GM12878 (cell line): Measurements from ENCODE around the gene HHAT. TPM values are rescaled to one million over a fixed set of nuclear protein-coding genes. Genes with fewer than 3 reads are reported as not detected.

Experiments used
- ATAC-seq: fragments of 200-7000 bp; cut with Tn5 transposase; 3 replicates; pipeline ENCODE4 v1.9.1; 2020; ENCODE audit warnings: mild to moderate bottlenecking, moderate library complexity
- BruUV-seq: library from RNA; stranded (reverse); fragments of 400-500 nt; replicated peaks from 2 replicates; lab custom pipeline; 2021; lab: Mats Ljungman, UMichigan
- CTCF ChIA-PET: fragments of 300-600 bp; sonication (Branson Sonifier 250); formaldehyde crosslinking; extraction: SDS; loops from one replicate; lab custom pipeline; 2021; ENCODE audit warnings: inconsistent platforms; lab: Yijun Ruan, JAX
- POLR2A ChIA-PET: fragments of 350-600 bp; formaldehyde crosslinking; extraction: SDS; loops from one replicate; lab custom pipeline; 2021; ENCODE audit warnings: inconsistent platforms; lab: Charles Lee
- RAD21 ChIA-PET: fragments of 300-600 bp; sonication (Branson Sonifier 250); formaldehyde crosslinking; loops from one replicate; lab custom pipeline; 2023; ENCODE audit warnings: antibody characterized with exemption; ENCODE audit not compliant: unreplicated experiment; lab: Charles Lee
- SMC1A ChIA-PET: fragments of 300-600 bp; sonication (Branson Sonifier 250); formaldehyde crosslinking; loops from one replicate; lab custom pipeline; 2023; ENCODE audit not compliant: unreplicated experiment, uncharacterized antibody; lab: Charles Lee
- DNase-seq: peaks from one replicate; pipeline ENCODE4 v3.0.0-alpha.2; 2011; ENCODE audit warnings: low read depth, low spot score
- FAIRE-seq: peaks from 3 replicates; lab custom pipeline; 2011; peaks lifted over from hg19 to GRCh38; lab: Jason Lieb, UNC
- H2AFZ ChIP-seq: 2 replicates; pipeline ENCODE4 v1.6.0; 2011; ENCODE audit warnings: low read depth, low read length, control low read depth; ENCODE audit not compliant: control insufficient read depth
- H3K27ac ChIP-seq: 2 replicates; pipeline ENCODE4 v1.5.1; 2011; ENCODE audit warnings: control low read depth; ENCODE audit not compliant: control insufficient read depth, insufficient read depth
- H3K27me3 ChIP-seq, 2 experiments: replicated peaks in 1 of 2; 2 replicates each; pipeline versions ENCODE4 v1.6.0 to v1.6.1; 2011; ENCODE audit warnings: low read length in 1 of 2; ENCODE audit not compliant: control insufficient read depth in 2 of 2, insufficient read depth in 2 of 2
- H3K36me3 ChIP-seq, 2 experiments: 2 replicates each; pipeline ENCODE4 v1.5.1; 2011; ENCODE audit warnings: low read length in 1 of 2; ENCODE audit not compliant: control insufficient read depth in 2 of 2, insufficient read depth in 2 of 2
- H3K4me1 ChIP-seq: 2 replicates; pipeline ENCODE4 v1.6.1; 2011; ENCODE audit warnings: mild to moderate bottlenecking, low read length, moderate library complexity, mixed read lengths; ENCODE audit not compliant: control insufficient read depth, insufficient read depth
- H3K4me2 ChIP-seq: 2 replicates; pipeline ENCODE4 v1.6.0; 2011; ENCODE audit warnings: control low read depth; ENCODE audit not compliant: control insufficient read depth, insufficient read depth
- H3K4me3 ChIP-seq: fragments of 200-600 bp; sonication (generic); 2 replicates; pipeline ENCODE4 v1.5.1; 2016
- H3K79me2 ChIP-seq: 2 replicates; pipeline ENCODE4 v1.6.0; 2011; ENCODE audit warnings: low read length; ENCODE audit not compliant: control insufficient read depth, insufficient read depth
- H3K9ac ChIP-seq: 2 replicates; pipeline ENCODE4 v1.8.0; 2011; ENCODE audit warnings: low read length, control low read depth, mixed read lengths; ENCODE audit not compliant: control insufficient read depth, insufficient read depth
- H3K9me3 ChIP-seq: replicated peaks from 3 replicates; pipeline ENCODE4 v1.5.1; 2011; ENCODE audit warnings: mild to moderate bottlenecking, low read length; ENCODE audit not compliant: control insufficient read depth, insufficient read depth
- H4K20me1 ChIP-seq: 2 replicates; pipeline ENCODE4 v1.6.0; 2011; ENCODE audit not compliant: control insufficient read depth, insufficient read depth
- CHD1 ChIP-seq: IDR thresholded peaks from 2 replicates; pipeline ENCODE4 v1.6.1; 2012; ENCODE audit warnings: low read depth, low read length, improper control_type of control experiment
- EGR1 ChIP-seq, 2 experiments: IDR thresholded peaks; 1 replicate in 1 of 2; 2 replicates in 1 of 2; pipeline ENCODE4 v1.6.1; 2011 to 2012; ENCODE audit warnings: low read depth in 2 of 2, low read length in 2 of 2, borderline replicate concordance in 1 of 2, mild to moderate bottlenecking in 1 of 2, moderate library complexity in 1 of 2
- GABPA ChIP-seq: IDR thresholded peaks from 2 replicates; pipeline ENCODE4 v1.6.1; 2014; ENCODE audit warnings: antibody characterized with exemption, low read depth, mild to moderate bottlenecking, inconsistent platforms
- IRF4 ChIP-seq: IDR thresholded peaks from 2 replicates; pipeline ENCODE4 v1.6.1; 2011; ENCODE audit warnings: low read depth, low read length
- RAD51 ChIP-seq: fragments of 450-650 bp; IDR thresholded peaks from 2 replicates; pipeline ENCODE4 v1.6.1; 2016; ENCODE audit warnings: moderate library complexity, mild to moderate bottlenecking, inconsistent platforms
- RELA ChIP-seq: fragments of 450-650 bp; IDR thresholded peaks from 2 replicates; pipeline ENCODE4 v1.8.0; 2014; ENCODE audit warnings: borderline replicate concordance; ENCODE audit not compliant: partially characterized antibody
- SREBF1 ChIP-seq: IDR thresholded peaks from 2 replicates; pipeline ENCODE4 v1.6.1; 2012; ENCODE audit warnings: mild to moderate bottlenecking, low read length
- SRF ChIP-seq, 2 experiments: IDR thresholded peaks; 2 replicates each; pipeline ENCODE4 v1.6.1; 2011; ENCODE audit warnings: low read depth in 2 of 2, low read length in 2 of 2, mild to moderate bottlenecking in 1 of 2, moderate library complexity in 1 of 2
- YY1 ChIP-seq: IDR thresholded peaks from 2 replicates; pipeline ENCODE4 v1.6.1; 2011; ENCODE audit warnings: low read depth, mild to moderate bottlenecking, low read length
- ZSCAN29 ChIP-seq: fragments of 450-650 bp; IDR thresholded peaks from 2 replicates; pipeline ENCODE4 v1.6.1; 2017; ENCODE audit warnings: mild to moderate bottlenecking, moderate library complexity
- WGBS: methylation state at CpG from one replicate; pipeline ENCODE4 v1.1.6; 2016; ENCODE audit warnings: low lambda C conversion rate; ENCODE audit not compliant: insufficient replicate concordance, insufficient coverage; ENCODE audit errors: missing lambda C conversion rate; 5-methylcytosine and 5-hydroxymethylcytosine counted together
- in situ Hi-C: fragments of 300-500 bp; cut with MboI; formaldehyde crosslinking; loops from 9 replicates; pipeline ENCODE4 v1.14.3; 2018; ENCODE audit warnings: mixed read lengths
- intact Hi-C: fragments of 100-400 bp; cut with micrococcal nuclease; formaldehyde crosslinking; loops from one replicate; pipeline ENCODE4 v1.14.2; 2022; ENCODE audit not compliant: unreplicated experiment
- polyA plus RNA-seq, 11 experiments: library from polyadenylated mRNA; depleted of rRNA in 4 of 11; unstranded in 6 of 11; stranded (reverse) in 5 of 11; fragments of >200 nt; fragmentation: Nextera tagmentation in 4 of 11; fragmentation: Illumina TruSeq in 1 of 11; extraction: Ambion mirVana in 4 of 11; extraction: Trizol in 1 of 11; gene quantifications; 1 replicate in 1 of 11; 2 replicates in 10 of 11; pipeline versions ENCODE4 v1.2.1 to v1.2.3, GENCODE V29; 2011 to 2016; ENCODE audit warnings: inconsistent platforms in 2 of 11, missing spikeins in 2 of 11, low read depth in 1 of 11
- total RNA-seq, 4 experiments: library from RNA; depleted of rRNA in 3 of 4; stranded (reverse); fragments of >200 nt in 3 of 4; fragmentation: Illumina TruSeq in 1 of 4; extraction: Trizol in 1 of 4; gene quantifications; 2 replicates each; pipeline versions ENCODE4 v1.2.1 to v1.2.3, GENCODE V29; 2013 to 2021
- TF ChIP-seq, protein P1 (sequence below): IDR thresholded peaks from 2 replicates; pipeline ENCODE4 v1.6.1; 2012; ENCODE audit warnings: low read depth, low read length, improper control_type of control experiment

The HHAT gene
- total and polyA plus RNA-seq, 10 of the 15 experiments (the other 5 are each of a cell fraction or from before 2014, with no cell fraction given), result 1.2 to 37.6 (median 2.6) TPM

DNA sequence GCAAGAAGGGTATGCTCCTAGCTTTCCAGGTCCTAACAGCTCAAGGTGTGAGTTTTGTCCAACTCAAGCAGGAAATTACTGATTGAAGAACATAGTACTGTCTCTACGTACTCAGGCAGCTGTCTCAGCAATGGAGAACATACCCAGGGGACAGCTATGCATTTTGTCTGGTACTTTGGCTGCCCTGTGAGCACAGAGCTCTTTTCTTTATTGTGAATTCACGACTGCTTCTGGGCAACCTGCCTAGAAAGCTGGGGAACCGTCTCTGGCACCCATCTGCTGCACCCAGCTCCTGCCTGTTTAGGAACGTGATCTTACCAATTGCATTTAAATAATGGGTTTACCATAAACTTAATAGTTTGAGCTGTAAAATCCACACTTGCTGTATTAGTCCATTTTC, 258.1 kb downstream of the HHAT start:
- no peaks in the 10 kb centered on the region for H4K20me1 ChIP-seq
- no peak overlapping the region for H3K27ac ChIP-seq
- H3K79me2 ChIP-seq, result no peaks in the 10 kb centered on the region
- no peak for TF ChIP-seq ZSCAN29
- TF ChIP-seq SRF (IDR thresholded peaks at IDR 0.05; ENCODE audit: low read depth in 2 of 2, low read length in 2 of 2), result no peak
- TF ChIP-seq SREBF1, result no peak
- no peak for TF ChIP-seq YY1
- no peak for TF ChIP-seq CHD1
- TF ChIP-seq EGR1 (IDR thresholded peaks at IDR 0.05; ENCODE audit: borderline replicate concordance in 1 of 2, low read depth in 2 of 2, low read length in 2 of 2), result no peak
- no peak for TF ChIP-seq GABPA
- no peak for TF ChIP-seq RAD51
- no peak for TF ChIP-seq RELA
- TF ChIP-seq, protein P1, sequence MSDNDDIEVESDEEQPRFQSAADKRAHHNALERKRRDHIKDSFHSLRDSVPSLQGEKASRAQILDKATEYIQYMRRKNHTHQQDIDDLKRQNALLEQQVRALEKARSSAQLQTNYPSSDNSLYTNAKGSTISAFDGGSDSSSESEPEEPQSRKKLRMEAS, result no peak
- no peak for TF ChIP-seq IRF4
- no peak for FAIRE-seq
- ChIA-PET CTCF (interaction anchor here (0.5 to 6.1 kb wide), 9 partner anchors 11 to 549 kb away, joined by 3 to 45 read pairs (median 4); partner anchors contain the start of gene KCNH1), SMC1A (interaction anchor here (0.9 to 1.6 kb wide), 10 partner anchors 12 to 549 kb away, joined by 3 to 7 read pairs (median 4); no protein-coding TSS in a partner anchor), POLR2A (no interaction called here), RAD21 (interaction anchor here (1.5 kb wide), 1 partner anchor 549 kb away, joined by 4 read pairs; no protein-coding TSS in a partner anchor)
- no peaks in the 10 kb centered on the region for H3K9me3 ChIP-seq
- in situ Hi-C loops, result loop anchor here (5.0 to 25.0 kb wide), 2 partner anchors 351 to 546 kb away; partner anchors contain the start of gene KCNH1
- intact Hi-C loops, result no loop called here
- H3K4me3 ChIP-seq, result no peak overlapping the region
- BruUV-seq, result no TSS peak
- no peaks in the 10 kb centered on the region for H3K36me3 ChIP-seq
- H3K27me3 ChIP-seq, result no peaks in the 10 kb centered on the region
- ATAC-seq, result no peak
- H3K9ac ChIP-seq, result no peak overlapping the region
- 42% methylated on average over 4 of the region's 4 CpGs for WGBS
- no peak overlapping the region for H3K4me2 ChIP-seq
- H2AFZ ChIP-seq, result no peak overlapping the region
- H3K4me1 ChIP-seq, result no peaks in the 10 kb centered on the region
- no peak for DNase-seq
